ENCODE measurements around the gene PXYLP1.

DNA sequence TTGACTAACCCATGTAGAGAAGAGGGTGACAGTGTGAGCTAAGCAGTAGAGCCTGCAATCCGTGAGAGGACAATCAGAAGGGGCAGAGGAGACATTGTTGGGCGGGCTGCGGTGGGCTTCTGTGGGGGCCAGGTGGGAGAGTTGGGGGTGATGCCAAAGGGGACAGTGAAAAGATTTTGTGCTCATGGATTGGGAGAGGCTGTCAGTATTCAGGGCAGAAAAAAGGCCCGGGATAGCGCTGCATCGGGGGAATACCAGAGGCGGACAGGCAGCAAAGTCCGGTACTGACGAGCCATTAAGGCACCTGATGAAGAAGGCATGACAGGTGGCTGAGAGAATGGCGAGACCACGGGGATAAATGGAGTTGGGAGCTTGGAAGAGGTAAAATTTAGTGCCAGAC, 1.3 kb upstream of the PXYLP1 start:
- TF ChIP-seq CBFA2T2 (conservative IDR thresholded peaks at IDR 0.05) (no peak), ZZZ3 (IDR thresholded peaks at IDR 0.05) (no peak), SPI1 (IDR thresholded peaks at IDR 0.05; ENCODE audit: borderline replicate concordance, low read depth, low read length) (no peak), CREBBP (IDR thresholded peaks at IDR 0.05; ENCODE audit: low read depth, low read length) (no peak), KDM2B (CRISPR knock-in tag; IDR thresholded peaks at IDR 0.05) (no peak), ZSCAN29 (IDR thresholded peaks at IDR 0.05) (no peak), ZNF780A (CRISPR knock-in tag; IDR thresholded peaks at IDR 0.05) (no peak), RCOR1 (IDR thresholded peaks at IDR 0.05; ENCODE audit: borderline replicate concordance in 1 of 2, low read depth in 2 of 2, low read length in 2 of 2) (no peak)

Data from K562 (cell line).